GM21717 (cell line): ENCODE measurements around the gene BABAM2.

Source experiments
- ATAC-seq: cut with Tn5 transposase; IDR thresholded peaks from one replicate; pipeline ENCODE4 v1.9.1; 2021; ENCODE audit warnings: mild to moderate bottlenecking, moderate library complexity; ENCODE audit not compliant: unreplicated experiment

Gene BABAM2

DNA sequence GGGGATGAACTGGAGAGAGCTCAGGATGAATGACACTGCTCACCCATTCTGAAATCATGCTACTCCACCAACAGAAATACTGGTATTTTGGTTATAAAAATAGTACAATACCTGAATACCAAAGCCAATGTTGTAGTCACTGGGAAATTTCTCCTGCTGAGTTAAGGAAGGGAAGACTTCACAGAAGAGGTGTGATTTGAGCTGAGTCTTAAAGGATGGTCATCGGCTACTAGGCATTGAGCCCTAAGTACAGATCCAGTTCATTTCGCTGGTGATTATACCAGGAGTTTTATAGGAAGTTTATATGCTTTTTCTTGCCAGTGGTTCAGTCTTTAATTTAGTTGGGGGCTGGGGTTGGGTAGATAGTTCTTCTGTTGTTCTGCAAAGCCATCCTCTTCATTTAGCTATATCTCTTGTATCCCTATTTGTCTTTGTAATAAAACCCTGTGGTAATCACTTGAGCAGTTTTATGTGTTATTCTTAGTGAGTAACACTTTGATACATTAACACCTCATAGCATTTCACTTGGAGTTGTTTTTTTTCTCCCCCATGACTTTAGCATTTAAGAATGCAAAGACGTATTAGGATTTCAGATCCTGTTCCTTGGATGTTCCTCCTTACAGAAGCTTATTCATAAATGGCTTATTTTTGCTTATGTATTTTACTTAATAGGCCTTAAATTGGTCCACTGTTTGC is 262.2 kb downstream of the BABAM2 start:
- no peak for ATAC-seq

DNA sequence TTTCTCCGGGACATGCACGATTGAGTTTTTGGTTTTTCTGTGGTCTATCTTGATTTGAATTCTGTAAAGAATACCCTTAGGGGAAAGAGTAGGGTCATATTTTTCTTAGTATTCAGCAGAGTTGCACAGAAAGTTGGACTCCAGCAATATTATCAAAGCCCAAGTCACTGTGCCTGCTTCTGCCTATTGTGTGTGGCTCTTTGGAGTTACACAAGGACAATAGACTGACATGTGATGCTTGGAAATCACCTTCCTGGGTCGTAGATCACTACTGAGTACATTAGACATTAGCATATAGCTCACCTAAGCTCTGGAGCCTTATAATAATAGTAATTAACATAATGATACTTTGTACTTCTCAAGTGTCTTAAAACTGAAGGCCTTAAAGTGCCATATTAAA is 263.3 kb downstream of the BABAM2 start:
- no peak for ATAC-seq

DNA sequence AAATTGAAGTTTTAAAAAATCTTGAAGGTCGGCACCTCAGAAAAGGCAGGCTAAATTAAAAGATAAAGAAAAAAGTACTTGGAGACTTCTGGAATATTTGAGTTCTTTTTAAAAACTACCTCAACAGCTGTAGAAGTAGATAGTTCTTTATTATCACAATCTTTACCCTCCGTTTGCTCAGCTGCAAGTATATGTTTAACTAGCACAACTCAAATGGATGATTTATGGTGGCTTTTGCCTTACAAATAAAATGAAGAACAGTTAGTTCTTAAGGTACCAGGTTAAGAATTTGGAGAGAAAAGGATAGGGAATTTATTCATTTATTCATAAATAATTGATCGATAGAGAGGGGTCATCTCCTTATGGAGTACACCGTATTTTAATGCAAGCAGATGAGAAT is 264.6 kb downstream of the BABAM2 start:
- ATAC-seq = no peak

DNA sequence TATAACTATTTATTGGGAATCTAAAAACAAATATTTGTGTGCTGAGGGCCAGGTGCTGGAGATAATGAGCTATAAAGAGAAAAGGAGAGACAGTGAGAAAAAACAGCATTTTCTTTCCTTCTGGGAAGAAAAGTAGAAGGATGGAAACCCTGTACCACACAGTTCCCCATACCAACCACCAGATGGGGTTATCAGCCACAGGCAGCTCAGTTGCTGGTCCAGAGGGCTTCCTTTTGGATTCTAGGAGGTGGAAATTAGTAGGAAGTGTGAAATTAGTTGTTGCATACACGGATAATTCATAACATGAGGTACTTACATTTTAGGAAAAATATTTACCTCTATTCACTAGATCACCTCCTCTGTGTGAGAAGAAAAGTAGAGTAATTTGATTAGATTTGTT is 265.1 kb downstream of the BABAM2 start:
- ATAC-seq = no peak

DNA sequence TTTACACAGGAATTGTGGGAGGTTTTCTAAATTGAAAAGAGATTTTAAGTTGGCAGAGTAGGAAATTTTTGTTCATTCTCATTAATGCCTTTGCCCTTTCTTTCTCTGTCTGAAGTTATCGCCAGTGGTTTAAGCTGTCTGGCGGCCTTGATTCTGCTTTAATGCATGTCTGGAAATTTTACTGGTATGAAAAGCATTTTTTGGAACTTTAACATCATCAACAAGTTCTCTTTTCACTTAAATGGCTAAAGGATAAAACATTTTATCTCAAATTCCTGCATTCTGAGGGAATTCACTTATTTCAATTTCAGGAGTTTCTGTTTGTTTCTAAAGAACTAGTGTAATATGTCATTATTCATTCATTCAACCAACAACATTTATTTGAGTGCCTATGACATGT is 268.3 kb downstream of the BABAM2 start:
- no peak for ATAC-seq

DNA sequence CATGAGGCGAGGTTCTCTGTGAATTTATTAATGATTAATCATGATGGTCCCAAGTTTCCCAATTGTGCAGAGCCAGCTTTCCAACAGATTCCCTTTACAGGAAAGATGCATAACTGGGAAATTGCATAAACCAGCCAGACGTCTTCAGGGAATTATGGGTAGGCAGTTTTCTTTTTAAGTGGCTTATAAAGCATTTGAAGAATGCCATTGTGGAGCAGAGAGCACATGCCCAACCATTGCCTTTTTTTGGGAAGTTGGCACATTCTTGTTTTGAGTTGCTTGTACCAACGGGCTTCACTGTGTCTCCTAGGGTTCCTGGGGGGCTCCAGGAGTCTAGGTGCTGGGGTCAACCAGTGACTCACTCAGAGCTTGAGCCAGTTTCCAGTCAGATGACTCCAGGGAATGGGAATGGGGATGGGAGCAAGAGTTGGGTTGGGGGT is 270.5 kb downstream of the BABAM2 start:
- ATAC-seq = no peak

DNA sequence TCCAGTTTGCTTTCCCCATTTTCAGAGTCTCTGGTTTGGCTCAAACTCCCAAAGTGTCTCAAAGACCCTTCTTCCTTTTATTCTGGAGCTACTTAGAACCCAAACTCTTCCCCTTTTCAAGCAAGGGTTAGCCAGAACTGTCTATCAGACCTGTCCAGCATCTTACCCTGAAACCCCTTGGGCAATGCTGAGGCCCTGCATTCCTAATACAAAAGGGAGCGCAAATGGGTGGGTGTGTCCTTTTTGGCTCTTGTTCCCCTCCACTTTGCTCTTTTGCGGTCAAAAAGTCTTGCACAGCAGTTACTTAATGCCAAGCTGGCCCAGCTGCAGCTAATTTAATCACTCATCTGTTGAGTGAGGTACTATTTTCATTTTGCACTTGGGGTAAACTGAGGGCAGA is 270.9 kb downstream of the BABAM2 start:
- ATAC-seq = no peak

DNA sequence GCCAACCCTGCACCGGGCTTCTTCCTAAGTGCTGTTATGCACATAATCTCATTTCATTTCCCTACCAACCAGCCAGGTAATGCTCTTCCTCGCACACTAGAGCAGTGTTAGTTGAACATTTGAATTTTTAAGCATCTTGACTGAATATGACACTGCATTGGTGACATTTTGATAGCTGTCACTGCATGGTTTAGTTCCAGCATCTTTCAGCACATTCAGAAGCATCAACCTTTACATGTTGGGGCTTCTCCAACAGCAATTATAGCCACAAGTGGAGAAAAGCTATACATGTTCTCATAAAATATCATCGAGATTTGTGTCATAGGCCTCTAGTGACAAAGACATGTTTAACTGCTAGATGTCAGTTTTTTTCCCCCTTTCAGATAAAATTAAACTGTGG is 272.0 kb downstream of the BABAM2 start:
- no peak for ATAC-seq

DNA sequence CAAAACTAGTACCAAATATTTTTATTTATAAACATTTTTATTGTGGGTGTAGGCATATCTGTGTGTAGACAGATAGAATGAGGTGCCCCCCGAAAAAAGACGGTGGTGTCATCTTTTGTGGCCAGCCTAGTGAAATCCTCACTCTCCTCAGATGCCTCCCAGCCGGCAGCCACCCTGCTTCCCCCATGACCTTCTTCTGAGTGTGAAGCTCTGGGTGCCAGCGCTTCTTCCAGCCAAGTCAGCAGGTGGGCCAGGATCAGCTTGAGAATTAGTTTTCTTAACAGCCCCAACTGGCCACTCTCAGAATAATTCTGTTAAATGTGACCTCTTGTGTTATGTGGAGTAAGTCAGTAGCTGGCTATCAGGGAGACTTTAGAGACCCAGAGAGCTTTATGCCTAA is 272.5 kb downstream of the BABAM2 start:
- no peak for ATAC-seq

DNA sequence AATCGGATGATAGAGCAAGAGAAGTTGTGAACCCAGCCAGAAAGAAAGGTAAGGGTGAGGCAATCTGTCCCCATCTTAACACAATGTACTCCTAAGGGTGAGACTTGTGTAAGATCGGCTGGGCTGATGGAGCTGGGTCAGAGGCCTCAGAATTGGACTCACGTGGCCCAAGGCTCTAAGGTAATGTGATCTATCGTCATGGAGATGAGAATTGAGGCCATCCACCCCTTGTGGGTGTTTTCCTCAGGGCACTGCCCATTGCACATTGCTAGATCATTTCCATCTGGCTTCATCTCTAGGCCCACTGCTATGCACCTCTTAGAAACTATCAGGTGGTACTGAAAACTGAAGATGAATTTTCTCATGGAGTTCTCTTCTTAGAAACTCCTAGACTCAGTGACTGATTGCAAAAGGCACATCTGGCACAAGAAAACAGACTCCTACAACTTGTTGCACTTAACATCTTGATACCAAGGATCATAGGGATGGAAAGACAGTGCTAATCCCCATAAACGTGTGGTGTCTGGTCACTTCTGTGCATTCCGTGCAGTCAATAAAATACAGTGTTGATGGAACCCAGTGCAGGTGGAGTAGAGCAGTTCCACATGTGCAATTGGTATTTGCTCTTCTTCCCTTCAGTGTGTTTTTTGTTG is 273.2 kb downstream of the BABAM2 start:
- ATAC-seq = no peak

DNA sequence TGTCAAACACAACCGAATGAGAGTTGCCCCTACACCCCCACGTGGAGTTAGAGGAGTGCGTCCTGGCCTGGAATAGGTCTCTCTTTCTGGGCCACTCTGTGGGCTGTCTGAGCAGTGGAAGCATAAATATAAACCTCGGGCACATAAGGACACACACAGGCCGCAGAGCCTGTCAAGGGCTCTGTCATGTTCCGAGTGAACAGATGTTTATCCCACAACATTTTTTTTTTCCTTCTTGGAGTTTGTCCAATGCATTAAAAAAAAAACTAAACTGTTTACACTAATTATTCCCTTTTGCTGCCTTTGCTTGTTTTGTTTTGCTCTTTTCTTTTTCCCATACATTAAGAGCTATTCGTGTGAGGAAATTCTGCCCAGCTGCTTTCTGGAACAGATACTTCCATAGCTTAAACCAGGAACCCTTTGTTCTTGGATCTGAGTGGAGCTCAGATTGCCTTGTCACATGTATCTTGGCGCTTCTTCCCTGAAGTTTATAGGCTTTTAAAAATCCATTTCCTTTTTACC is 273.8 kb downstream of the BABAM2 start:
- no peak for ATAC-seq

DNA sequence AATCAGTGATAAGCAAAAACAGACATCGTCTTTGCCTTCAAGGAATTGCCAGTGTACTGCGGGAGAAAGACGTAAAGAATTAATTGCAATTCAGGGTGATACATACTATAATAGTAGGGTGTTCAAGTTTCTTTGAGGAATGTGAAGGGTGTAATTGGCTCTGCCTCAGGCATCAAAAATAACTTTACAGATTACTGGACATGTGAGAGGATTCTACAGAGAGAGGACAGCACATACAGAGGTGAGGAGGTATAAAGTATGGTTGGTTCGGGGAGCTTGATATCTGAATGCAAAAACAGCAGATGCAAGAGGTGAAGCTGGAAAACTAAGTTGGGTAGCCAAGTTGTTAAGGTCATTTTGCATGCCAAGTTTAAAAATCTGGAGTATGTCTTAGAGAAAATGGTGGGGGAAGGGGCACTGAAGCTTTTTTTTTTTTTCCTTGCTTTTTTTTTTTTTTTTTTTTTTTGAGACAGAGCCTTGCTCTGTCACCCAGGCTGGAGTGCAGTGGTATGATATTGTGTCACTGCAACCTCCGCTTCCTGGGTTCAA is 274.6 kb downstream of the BABAM2 start:
- no peak for ATAC-seq

DNA sequence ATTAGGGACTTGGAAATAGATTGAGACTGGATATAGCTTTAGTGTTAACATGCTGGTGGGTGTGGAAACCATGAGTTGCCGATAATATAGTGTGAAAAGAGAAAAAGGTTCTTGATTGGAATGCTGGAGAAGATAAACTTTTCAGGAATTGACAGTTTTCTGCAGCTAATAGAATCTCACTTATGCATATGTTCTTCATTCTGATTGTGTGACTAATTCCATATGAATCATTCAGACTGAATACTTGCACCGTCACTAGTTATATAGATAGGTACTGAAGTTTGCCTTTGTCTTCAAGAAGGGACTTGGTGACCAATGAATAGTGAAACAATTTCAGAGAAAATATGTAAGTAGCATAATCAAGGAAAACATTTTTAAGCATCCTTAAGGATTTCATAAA is 276.4 kb downstream of the BABAM2 start:
- no peak for ATAC-seq

DNA sequence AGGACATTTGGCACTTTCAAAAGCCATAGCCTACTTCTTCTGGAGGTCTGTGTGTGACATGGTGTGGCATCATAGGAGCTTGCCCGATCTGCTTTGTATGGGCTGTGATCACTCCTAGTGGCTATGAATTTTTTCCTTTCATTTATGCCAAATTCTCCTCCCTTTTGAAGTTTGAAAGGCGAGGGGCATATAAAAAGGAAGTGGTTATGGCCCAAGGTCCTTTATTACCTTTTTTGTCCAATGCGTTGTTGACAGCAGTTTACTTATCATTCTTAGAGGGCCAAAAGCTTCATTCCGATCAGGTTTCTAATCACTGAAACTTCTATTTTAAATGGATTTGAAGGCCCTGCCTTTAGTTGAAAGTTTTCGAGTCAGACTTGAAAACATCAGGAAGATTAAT is 277.8 kb downstream of the BABAM2 start:
- ATAC-seq = no peak

DNA sequence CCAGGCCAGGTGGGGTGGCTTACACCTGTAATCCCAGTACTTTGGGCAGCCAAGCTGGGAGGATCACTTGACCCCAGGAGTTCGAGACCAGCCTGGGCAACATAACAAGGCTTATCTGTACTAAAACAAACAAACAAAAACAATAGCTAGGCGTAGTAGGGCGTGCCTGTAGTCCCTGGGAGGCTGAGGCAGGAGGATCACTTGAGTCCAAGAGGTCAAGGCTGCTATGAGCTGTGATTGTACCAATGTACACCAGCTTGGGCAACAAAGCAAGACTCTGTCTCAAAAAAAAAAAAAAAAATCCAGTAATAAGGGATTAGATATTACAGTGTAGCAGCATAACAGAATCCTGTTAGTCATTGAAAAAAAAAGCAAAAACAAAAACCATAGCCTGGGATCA is 279.0 kb downstream of the BABAM2 start:
- no peak for ATAC-seq

DNA sequence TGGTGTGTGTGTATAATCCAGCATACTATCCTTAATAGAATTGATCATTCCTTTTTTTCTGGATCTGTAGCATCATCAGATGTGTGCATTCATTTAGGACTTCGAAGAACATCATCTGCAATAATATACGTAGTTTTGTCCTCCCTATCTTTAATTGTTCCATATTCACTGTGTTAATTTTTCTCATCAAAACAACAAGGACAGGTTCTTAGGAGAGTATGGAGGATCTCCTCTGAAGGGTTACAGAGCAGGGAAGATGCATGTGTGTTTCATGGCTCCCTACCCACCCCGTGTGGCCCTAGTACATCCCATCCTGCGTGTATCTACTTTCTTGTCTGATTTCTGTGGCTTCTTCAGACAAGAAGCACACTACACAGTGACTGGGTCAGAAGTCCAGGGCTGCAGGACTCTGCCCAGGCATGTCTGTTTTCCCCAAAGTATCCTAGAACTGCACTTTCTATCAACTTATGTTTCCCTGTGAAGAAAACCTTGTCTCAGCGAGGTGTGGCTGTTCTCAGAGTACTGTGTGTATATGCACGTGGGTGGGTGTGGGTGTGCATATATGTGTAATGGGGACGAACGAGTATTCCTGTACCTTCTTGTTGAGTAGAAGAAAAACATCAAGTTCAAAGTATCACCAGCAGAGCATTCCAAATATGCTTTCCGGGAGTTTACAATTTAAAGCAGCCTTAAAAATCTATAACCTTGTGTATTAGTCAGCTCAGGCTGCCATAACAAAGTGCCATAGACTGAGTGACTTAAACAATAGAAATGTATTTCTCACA is 281.8 kb downstream of the BABAM2 start:
- ATAC-seq = no peak

DNA sequence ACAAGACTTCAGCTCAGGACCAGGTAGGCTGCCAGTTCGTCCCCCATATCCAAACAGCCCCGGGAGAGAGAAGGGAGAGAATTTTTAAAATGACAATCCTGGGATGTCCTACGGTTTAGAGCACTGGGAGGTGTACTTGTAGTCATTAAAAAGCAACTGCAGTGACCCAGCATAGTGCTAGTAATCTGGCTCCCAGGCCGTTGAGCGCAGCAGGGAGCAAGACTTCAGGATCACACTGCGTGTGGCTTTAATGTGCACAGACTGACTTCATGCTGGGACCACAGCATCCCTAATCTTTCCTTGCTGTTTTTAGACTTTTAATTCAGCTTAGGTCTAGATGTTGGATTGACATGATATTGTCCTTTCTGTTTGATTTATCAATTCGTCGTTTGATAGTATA is 282.8 kb downstream of the BABAM2 start:
- ATAC-seq = no peak

DNA sequence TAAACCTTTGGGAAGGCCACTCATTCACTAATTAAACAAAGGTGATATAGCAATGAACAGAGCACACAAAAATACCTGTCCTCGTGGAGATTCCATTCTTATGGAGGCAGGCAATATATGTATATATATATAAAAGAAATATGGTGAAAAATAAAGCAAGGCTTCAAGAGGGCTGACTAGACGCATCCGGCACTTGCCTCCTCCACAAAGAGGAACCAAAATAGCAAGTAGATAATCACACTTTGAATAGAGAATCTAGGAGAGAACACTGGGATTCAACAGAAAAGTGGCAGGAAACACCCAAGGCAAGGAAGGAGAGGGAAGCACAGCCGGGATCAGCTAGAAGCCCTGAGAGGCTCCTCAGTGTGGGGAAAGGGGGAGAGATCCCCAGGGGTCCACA is 283.7 kb downstream of the BABAM2 start:
- no peak for ATAC-seq

DNA sequence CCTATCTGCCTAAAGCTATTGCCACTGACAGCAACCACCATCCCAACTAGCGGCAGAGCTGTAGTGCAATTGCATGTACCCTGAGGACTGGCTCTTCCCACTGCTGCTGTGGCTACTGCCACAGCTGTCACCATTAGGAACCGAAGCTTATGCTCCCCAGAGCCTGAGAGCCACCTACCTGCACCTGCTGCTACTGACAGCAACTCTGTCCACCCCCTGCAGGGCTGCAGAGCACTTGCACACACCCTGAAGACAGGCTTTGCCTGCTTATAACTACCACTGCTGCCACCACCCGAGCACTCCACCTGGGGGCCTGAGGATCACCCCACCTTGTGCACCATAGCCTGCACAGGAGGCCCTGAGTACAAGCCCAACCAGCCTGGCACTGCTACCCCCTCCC is 284.5 kb downstream of the BABAM2 start:
- no peak for ATAC-seq

DNA sequence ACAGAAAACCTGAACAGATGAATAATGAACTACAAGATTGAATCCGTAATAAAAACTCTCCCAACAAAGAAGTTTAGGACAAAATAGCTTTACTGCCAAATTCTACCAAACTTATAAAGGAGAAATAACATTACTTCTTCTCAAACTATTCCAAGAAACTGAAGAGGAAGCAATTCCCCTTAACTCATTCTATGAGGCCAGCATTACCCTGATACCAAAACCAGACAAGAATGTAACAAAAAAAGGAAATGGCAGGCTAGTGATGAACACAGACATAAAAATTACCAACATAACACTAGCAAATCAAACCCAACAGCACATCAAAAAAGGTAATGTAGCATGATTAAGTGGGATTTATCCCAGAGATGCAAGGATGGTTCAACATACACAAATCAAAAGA is 288.4 kb downstream of the BABAM2 start:
- ATAC-seq = no peak

DNA sequence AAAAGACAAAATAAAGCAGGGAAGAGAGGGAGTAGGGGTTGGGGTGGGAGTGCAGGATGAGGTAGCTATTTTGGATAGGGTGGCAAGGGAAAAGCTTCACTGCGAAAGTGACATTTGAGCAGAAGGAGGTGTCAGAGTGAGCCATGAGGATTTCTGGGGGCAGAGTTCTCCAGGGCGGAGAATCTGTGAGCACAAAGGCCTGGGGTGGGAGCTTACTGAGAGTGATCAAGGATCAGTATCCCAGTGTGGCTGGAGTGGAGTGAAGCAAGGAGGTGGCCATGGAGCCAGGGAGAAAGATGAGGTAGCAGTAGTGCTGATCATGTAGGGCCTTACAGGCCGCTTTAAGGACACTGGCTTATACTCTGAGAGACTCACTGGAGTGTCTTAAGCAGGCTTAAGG is 291.3 kb downstream of the BABAM2 start:
- no peak for ATAC-seq

DNA sequence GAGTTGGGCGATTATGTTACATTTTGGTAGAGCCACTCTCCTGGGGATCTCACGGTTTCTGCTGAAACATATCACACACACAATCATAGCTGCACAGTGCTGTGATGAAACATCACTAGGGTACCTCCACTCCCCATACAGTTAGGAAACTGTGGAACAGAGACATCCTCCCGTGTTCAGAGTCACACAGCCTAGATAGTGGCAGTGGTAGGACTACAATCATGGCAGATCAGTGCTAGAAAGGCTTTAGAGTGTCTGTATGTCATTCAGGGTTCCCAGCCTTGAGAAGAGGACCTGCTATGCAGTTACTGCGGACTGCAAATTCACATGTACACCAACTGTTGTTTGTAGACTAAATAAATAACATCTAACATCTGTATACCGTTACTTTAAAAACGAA is 291.8 kb downstream of the BABAM2 start:
- no peak for ATAC-seq
